Stimulated activated CD8-positive, alpha-beta memory T cell treated with anti-CD3 and anti-CD28 coated beads, Interleukin-15, amount 100 ng/mL, for 48 hours (primary cell): ENCODE data around the gene RALGAPA1.
"Not testable (repeated sequence)": the region's sequence is repeated elsewhere in the genome, so short reads cannot be mapped to it uniquely, and the experiment has no call there.

Experiments
- DNase-seq, 2 donors: peaks; one replicate each; pipeline ENCODE4 v3.0.0-alpha.2; 2020; ENCODE audit warnings: low read depth in 2 of 2

The RALGAPA1 gene

DNA sequence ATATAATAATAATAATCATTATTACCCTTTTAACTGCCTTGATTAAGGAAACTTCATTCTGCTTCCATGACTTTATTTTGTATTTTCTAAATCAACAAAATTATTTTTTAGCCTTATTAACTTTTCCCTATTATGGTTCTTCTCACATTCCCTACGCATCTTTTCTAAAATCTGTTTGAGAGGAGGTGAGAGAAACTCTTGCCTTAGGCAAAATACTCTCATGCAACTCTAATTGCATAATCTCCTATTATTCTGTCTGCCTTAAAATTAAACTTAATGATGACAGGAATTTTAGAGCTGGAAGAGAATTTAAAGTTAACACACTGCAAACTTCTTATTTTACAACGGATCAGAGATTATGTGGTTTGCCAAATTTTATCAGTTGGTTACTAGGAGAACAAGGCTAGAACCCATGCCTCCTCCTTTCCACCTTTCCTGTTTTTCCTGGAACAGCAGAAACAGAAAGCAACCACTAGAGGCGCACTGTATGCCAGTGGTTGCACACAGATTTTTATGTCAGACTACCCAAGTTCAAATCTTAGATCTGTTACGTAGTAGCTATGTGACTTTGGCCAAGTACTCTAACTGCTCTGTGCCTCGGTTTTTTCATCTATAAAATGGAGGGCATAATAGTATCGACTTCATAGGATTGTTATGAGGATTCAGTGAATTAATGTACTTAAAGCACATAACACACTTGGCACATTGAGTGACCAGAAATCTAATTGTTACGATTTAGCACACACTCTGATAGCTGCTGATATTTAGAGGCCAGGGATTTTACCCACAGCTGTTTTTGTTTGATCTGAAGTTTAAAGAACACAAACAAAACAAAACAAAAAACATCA lies 12.7 kb upstream of the RALGAPA1 start:
- DNase-seq: no peak

DNA sequence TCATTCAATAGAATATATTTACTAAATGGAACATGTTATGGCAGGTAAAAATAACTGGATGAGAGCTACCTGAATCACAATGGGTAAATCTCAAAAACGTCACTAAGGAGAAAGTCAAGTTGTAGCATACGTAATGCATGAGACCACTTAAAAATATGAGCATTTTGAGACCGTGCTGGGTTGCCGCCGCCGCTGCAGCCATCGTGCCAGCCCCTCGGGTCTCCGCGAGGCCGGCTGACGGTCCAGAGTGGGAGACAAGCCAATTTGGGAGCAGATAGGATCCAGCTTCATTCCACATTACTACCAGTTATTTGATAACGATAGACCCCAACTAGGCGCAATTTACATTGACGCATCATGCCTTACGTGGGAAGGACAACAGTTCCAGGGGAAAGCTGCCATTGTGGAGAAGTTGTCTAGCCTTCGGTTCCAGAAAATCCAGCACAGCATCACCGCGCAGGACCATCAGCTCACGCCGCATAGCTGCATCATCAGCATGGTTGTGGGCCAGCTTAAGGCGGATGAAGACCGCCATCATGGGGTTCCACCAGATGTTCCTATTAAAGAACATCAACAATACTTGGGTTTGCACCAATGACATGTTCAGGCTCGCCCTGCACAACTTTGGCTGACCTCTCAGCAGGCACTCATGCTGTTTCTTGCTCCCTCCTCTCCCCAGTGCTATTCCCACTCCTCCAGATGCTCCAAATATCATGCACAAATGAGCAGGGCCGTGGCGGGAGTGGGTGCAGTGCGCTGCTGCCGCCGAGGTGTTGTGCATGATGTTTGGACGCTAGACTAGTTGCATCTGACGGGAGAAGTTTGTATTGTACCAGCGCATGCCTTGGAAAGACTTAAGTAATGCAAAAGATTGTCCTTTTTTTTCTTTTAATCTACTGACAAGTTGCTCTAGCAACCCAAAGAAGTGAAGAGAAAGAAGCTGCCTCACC lies 10.8 kb upstream of the RALGAPA1 start:
- DNase-seq: no peak

GRCh38 chr14:35818346-35819115 lies 9.4 kb upstream of the RALGAPA1 start:
- DNase-seq: no peak

- DNase-seq: peak; percentile 52 to 61
Measured at GRCh38 chr14:35814371-35815005, 5.4 kb upstream of the RALGAPA1 start.

GRCh38 chr14:35810963-35811362 lies 1.9 kb upstream of the RALGAPA1 start:
- no peak for DNase-seq

- DNase-seq: no peak
Measured at GRCh38 chr14:35809597-35809996, 502 bp upstream of the RALGAPA1 start.

GRCh38 chr14:35808076-35808637 lies 938 bp downstream of the RALGAPA1 start:
- DNase-seq: no peak

GRCh38 chr14:35807131-35807961 lies 1.7 kb downstream of the RALGAPA1 start:
- no peak for DNase-seq

- DNase-seq: no peak
Measured at GRCh38 chr14:35806006-35806907, 2.8 kb downstream of the RALGAPA1 start.

DNA sequence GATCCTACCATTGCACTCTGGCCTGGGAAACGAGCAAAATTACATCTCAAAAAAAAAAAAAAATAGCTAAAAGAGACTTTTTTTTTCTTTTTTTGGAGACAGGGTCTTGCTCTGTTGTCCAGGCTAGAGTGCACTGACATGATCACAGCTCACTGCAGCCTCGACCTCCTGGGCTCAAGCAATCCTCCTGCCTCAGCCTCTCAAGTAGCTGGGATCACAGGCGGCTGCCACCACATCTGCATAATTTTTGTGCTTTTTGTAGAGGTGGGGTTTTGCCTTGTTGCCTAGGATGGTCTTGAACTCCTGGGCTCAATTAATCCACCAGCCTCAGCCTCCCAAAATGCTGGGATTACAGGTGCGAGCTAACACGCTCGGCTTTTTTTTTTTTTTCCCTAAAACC lies 11.3 kb downstream of the RALGAPA1 start:
- DNase-seq: no peak

GRCh38 chr14:35789651-35790050 lies 19.4 kb downstream of the RALGAPA1 start:
- DNase-seq: no peak

DNA sequence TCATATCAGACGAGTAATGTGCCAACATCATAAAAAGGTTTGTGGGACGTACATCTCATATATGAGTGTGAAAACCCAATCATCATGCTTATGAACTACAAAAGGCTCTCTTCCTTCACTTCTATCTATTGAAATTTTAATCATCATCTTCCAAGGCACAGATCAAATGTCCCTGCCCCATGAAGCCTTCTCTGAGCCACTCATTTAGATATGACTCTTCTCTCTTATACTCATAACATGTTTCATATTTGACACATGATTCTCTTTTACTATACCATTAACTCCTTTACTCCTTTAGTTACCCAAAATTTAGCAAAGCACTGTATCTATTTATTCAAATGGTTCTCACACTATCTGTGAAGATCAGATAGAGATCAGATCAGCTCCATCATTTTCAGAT lies 22.2 kb downstream of the RALGAPA1 start:
- DNase-seq: no peak

- DNase-seq: no peak
Measured at GRCh38 chr14:35783699-35784098, 25.4 kb downstream of the RALGAPA1 start.

DNA sequence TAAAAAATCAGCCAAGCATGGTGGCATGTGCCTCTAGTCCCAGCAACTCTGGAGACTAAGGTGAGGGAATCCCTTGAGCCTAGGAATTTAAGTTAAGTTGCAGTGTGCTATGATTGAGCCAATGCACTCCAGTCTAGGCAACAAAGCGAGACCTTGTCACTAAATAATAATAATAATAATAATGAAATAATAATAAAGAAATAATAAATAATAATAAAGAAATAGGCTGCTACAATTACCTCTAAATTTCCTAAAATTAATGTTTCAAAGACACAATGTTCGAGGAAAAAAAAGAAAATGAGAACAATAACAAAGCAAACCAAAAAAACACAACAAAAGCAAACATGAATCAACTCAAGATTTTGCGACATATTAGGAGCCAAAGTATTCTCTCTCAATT lies 29.7 kb downstream of the RALGAPA1 start:
- no peak for DNase-seq

GRCh38 chr14:35777550-35777949 lies 31.5 kb downstream of the RALGAPA1 start:
- DNase-seq: not testable (repeated sequence)

DNA sequence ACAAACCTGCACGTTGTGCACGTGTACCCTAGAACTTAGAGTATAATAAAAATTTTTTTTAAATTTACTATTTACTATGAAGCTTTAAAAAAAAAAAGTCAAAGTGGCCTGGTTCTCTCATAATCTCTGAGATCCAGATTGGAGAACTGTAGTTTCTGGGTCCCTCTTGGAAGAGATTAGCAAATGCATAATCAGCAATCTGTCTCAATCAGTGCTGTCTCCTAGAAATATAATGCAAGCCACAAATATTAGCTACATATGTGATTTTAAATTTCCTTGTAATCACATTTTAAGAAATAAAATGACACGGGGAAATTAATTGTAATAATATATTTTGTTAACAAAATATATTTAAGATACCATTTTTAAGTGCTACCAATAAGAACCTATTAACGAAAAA lies 32.3 kb downstream of the RALGAPA1 start:
- DNase-seq: no peak

DNA sequence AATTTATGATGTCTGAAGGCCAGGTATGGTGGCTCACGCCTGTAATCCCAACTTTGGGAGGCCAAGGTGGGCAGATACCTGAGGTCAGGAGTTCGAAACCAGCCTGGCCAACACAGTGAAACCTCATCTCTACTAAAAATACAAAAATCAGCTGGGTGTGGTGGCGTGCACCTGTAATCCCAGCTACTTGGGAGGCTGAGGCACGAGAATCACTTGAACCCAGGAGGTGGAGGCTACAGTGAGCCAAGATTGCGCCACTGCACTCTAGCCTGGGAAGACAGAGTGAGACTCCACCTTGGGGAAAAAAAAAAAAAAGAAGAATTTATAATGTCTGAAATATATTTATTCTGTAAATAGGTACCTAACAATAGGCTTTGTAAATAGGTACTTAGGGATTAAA lies 33.0 kb downstream of the RALGAPA1 start:
- not testable (repeated sequence) for DNase-seq

- DNase-seq: no peak
Measured at GRCh38 chr14:35766700-35767082, 42.4 kb downstream of the RALGAPA1 start.

GRCh38 chr14:35766036-35766699 lies 42.9 kb downstream of the RALGAPA1 start:
- no peak for DNase-seq
